LNCAP (cell line): Measurements from ENCODE around the gene SH2D6.

ENCODE experiments used
- CTCF ChIP-seq: fragments of 450-650 bp; IDR thresholded peaks from 2 replicates; pipeline ENCODE4 v1.5.1; 2017; ENCODE audit warnings: mild to moderate bottlenecking

Gene SH2D6

GRCh38 chr2:85477884-85478283 is 59.4 kb downstream of the SH2D6 start:
- no peak for TF ChIP-seq CTCF

GRCh38 chr2:85481818-85482777 is 63.6 kb downstream of the SH2D6 start:
- TF ChIP-seq CTCF: no peak

GRCh38 chr2:85485815-85486214 is 67.3 kb downstream of the SH2D6 start:
- no peak for TF ChIP-seq CTCF
